HG03064 (cell line): ENCODE measurements around the gene TESK2.
A peak's percentile ranks its signal among the peaks of the same experiment; 100 is the strongest.
"Not testable (repeated sequence)": the region's sequence is repeated elsewhere in the genome, so short reads cannot be mapped to it uniquely, and the experiment has no call there.

Source experiments
- ATAC-seq: cut with Tn5 transposase; IDR thresholded peaks from one replicate; pipeline ENCODE4 v1.9.1; 2021; ENCODE audit warnings: low read depth; ENCODE audit not compliant: unreplicated experiment

Gene TESK2

DNA sequence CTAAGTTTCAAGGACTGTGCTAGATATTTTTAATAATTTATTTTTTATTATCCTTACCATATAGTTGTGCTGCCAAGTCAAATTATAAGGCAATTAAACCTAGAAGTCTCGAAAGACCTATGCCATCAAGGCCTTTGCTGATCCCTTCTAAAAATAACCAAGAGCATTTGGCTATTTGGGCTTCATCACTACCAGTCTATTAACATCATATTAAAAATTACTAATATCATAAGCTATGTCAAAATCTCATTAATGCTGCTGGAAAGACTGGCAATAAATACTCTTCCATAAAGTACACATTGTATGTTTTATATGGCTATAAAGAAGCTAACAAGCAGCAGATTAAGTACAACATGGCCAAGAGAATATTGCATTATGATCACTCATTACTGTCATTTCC is 107.8 kb downstream of the TESK2 start:
- ATAC-seq: no peak

DNA sequence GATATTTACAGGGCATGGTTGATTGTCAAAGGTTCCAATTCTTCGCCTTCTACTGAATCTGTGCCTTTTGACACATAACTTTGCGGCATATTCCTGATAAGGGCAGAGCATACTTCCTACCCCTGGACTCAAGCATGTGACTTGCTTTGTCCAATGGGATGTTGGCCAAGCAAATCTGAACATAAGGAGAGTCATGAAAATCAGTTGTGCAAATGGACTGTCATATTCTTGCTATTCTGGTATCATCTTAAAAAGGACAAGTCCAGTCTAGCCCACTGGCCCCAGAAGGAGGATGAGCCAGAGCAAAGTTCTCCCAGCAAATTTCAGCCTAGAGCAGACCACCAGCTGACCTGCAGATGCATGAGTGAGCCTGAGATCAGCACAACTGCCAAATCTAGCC is 109.7 kb downstream of the TESK2 start:
- ATAC-seq: no peak

DNA sequence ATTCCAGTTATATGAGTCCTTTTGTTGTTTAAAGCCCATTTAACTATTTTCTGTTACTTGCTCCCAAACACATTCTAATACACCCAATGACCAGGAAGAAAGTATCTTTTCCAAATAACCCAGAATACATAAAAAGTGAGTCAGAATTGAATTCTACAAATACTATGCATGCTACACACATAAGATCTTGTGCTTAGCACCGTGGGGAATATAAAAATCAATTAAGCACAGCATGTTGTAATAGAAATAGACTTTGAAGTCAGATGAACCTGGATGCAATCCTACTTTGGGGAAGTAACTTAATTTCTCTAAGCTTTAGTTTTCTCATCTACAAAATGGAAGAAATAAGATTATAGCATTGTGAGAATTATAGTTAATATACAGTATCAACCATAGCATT is 110.2 kb downstream of the TESK2 start:
- ATAC-seq: no peak

DNA sequence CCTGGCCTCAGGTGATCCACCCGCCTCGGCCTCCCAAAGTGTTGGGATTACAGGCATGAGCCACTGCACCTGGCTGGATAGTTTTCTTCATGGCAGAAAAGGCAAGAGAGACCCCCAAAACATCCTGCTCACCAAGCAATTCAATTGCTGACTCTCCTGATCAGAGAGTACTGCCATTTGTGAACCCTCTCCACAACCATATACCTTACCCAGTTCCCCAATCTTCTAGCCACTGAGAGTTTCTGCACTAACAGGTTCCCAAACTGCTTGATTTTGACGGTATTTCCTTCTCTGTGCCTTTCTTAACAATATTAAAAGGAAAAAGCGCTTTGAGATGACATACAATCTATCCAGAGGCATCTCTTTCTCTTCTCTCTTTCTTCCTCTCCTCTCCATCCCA is 110.8 kb downstream of the TESK2 start:
- no peak for ATAC-seq

DNA sequence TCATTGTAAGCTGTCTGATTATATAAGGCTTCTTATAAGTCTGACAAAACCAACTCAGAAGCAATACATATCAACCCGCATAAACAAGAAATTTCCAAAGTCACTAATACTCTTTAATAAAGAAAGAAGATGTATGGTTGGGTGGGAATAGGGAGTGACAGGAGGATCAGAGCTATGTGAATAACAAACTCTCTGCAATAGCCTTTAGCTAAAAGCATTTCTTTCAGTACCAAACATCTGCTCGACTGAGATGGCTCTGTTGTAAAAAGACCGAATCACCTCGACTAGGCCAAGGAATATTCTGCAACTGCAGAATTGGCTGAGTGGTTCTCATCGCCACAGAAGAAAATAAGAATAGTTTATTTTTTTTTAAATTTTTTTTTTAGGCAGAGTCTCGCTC is 111.4 kb downstream of the TESK2 start:
- ATAC-seq: no peak

DNA sequence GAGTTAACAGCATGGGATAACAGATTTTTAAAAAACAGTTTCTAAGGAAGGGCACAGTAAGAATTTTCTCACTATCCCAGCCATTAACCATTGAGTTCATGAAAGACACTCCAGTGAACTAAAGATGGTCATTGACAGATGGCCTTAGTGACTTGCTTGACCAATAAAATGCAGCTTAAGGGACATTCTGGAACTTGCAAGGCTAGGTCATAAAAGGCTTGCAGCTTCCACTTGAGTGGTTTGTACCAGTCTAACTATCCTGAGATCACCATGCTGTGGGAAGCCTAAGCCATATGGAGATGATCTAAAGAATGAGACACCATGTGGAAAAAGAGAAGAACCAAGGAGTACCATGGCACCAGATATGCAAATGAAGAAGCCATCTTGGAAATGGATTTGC is 112.8 kb downstream of the TESK2 start:
- ATAC-seq: no peak

DNA sequence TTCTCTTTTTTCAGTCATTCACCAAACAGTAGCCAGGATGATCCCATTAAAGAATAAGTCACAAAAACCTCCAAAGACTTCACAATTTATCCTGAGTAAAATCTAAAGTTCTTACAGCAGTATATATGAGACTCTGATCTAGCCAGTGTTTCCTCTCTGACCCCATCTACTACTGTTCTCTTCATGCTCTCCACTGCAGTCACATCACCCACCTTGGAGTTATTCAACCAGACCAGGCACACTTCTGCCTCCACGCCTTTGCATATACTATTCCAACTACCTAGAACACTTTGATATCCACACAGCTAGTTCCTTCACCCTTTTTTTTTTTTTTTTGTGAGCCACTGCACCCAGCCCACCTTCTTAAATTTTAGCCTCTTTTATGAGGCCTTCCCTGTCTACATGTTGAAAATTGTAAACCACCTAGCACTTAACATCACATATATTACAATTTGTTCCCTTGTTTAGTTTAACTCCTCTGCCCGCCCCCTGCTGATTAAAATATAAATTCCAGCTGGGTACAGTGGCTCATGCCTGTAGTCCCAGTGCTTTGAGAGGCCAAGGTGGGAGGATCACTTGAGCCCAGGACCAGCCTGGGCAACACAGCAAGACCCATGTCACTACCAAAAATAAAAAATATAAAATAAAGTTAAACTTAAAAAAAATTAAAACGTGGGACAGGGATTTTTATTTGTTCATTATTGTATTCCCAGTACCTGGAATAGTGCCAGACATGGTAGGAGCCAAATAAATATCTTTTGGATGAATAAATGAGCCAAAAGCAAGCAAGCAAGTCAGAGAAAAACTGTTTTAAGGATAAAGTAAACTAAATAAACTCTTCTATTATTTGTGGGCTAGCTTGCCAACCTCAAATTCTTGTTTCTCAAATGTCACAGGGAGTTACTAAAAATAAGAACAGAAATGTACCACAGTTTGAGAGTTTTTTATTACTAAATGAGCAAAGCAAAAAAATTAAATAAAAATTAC is 115.6 kb downstream of the TESK2 start:
- no peak for ATAC-seq

DNA sequence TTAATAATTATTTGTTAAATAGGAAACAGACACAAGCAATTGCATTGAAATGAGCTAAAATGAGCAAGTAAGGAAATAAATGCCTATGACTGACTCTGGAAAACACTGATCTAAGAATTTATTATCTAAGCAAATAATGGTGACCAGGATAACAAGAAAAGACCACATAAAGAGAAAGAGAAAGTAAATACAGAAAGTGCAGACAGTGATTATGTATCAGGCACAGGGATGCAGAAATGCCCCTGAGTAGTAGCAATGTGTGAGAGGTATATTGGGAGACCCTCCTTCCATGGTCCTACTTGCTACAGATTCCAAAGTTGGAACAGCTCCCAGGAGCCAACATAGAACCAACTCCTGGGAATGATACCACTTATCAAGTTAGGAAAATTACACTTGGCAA is 117.4 kb downstream of the TESK2 start:
- ATAC-seq: no peak

DNA sequence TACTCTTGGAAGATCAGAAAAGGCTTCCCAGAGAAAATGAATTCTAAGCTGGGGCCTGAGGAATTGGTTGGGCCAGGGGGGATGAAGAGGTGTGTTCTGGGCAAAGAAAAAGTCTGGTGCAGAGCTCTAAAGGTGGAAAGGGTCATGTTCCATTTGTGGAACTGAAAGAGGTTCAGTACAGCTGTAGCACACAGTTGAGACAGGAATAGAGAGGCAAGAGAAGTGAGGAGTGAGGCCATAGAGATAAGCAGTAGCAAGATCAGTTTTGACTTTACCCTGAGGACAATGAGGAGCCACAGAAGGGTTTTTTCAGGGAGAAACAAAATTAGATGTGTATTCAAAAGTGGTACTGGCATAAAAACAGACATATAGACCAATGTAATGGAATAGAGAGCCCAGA is 120.4 kb downstream of the TESK2 start:
- peak; percentile 65 for ATAC-seq

DNA sequence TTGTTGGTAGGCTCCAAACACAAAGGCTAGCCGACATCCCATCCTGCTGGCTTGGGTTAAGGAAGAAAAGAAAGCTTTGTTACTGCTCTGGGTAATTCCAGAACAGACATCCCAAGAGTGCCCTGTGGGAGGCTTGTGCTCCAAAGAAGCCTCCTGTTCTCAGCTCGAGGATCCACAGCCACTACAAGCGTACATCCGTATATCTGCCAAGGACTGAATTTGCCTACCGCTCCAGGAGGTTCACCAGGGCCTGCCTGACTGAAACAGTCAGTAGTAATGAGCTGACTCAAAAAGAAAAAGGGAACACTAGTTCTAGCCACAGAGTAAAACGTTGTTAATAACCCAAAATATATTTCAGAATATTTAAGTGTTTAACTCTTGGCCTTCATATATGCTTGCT is 125.9 kb downstream of the TESK2 start:
- ATAC-seq: no peak

DNA sequence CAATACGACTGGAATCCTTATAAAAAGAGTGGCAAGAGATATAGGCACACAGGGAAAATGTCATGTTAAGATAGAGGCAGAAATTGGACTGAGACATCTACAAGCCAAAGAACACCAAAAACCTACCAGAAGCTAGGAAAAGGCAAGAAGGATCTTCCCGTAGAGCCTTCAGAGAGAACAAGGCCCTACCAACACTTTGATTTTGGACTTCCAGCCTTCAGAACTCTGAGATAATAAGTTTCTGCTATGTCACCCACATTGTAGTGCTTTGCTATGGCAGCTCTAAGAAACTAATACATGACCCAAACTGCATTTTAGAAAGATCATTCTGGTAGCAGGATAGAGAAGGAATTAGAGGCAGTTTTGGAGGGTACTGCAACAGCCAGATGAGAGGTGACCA is 126.7 kb downstream of the TESK2 start:
- ATAC-seq: no peak

DNA sequence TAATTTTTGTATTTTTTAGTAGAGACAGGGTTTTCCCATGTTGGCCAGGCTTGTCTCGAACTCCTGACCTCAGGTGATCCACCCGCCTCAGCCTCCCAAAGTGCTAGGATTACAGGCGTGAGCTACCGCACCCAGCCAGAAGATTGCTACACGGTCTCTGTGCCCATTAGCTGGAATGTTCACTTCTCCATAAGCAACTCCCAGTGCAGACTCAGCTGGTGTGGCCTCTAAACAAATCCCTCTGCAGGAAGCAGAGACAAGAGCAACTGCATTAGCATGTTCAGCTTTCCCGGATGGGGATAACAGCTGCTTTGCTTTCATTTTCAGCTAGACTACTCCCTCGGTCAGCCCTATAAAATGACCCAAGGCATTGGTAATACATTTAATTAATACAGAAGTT is 130.0 kb downstream of the TESK2 start:
- ATAC-seq: not testable (repeated sequence)

DNA sequence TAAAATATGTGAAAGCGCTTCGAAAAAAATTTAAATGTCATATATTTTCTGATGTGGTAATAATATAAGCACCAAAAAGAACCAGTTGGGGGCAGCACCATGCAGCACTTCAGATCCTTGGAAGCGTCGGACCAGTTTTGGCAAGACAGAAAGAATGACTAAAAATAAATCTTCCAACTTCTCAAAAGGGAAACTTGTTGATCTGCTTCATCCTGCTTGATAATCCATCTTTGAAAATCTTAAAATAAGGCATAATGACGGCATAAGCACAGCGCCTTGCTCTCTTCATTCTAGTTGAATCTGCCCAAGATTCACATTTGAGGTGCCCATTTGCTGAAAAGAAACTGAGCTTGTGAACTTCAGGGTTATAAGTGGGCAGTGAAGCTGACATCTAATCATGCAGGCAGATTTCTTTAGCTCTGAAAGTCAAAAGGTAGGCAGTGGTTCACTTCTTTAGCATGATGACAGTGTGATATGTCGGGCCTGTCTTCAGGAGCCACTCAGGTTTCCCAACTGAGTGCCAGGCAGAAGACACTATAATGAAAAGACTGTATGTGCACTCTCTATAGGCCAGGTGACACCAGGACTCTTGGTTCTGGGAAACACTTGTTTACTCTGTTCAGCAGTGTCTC is 131.0 kb downstream of the TESK2 start:
- ATAC-seq: no peak

DNA sequence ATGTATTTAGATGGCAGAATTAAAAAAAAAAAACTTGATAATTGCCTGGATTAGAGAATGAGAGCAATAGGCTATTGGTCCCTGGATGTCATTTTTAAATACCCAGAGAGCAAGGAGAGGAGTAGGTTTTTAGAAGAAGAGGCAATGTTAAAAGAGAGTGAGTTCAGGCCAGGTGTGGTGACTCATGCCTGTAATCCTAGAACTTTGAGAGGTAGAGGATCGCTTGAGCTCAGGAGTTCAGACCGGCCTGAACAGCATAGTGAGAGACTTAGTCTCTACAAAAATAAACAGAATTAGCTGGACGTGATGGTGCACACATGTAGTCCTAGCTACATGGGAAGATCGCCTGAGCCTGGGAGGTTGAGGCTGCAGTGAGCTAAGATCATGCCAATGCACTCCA is 134.8 kb downstream of the TESK2 start:
- no peak for ATAC-seq

DNA sequence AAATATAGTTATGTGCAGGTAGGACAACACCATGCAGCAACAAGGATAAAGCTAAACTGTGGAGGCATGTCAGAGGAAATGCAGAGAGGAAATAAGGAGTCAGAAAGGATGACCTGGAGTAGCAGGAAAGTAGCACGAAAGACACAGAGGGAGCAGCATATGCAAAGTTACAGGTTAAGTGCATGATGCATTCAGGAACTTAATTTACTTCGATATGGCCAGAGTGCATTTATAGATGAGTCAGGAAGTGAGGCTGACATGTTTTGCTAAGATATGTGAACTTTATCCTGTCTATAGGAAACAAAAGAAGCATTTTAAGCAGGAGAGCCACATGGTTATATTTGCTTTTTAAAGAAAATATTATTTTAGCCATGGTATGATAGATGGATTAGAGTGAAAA is 135.3 kb downstream of the TESK2 start:
- ATAC-seq: no peak

DNA sequence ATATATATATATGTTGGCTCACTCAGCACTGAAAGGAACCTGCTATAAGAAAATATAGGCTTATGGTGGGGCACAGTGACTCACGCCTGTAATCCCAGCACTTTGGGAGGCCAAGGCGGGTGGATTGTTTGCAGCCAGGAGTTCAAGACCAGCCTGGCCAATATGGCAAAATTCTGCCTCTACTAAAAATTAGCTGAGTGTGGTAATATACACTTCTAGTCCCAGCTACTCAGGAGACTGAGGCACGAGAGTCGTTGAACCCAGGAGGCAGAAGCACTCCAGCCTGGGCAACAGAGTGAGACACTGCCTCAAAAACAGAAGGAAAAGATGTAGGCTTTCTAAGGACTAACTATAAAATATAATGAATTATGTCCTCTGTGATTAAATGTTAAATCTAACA is 136.1 kb downstream of the TESK2 start:
- ATAC-seq: no peak

DNA sequence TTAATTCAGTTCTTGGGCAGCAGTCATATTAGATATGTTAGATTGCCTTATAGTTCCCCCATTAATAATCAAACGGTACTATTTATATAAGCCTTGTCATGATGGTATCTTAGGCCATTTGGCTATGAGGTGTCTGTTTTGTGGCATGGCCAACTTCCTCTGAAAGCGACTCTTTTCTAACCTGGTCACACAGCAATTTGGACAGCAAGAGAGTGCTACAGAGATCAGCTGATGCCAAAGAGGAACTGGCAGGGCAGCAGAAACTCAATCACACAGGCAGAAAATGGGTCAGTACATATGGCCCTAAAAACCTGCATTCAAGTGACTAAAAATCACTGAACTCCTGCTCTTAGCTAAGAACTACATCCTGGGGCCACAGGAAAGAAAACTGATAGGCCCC is 137.3 kb downstream of the TESK2 start:
- ATAC-seq: no peak

DNA sequence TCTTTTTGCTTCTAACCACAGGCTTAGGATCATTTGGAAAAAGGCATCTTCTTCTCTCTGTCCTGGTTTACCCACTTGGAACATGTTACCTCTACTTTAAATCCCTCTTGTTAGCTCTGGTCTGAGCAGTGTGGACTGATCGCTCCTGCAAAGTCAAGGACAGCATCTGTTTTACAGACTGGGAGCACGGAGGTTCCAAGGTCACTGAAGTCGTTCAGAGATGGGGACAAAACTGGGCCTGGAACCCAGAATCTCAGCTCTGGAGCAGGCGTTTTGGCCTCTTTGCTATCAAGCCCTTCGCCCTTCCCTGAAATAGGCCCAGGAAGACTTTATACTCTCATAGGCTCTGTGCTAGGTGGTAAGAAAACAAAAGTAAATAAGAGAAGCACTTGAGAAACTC is 139.5 kb downstream of the TESK2 start:
- no peak for ATAC-seq

DNA sequence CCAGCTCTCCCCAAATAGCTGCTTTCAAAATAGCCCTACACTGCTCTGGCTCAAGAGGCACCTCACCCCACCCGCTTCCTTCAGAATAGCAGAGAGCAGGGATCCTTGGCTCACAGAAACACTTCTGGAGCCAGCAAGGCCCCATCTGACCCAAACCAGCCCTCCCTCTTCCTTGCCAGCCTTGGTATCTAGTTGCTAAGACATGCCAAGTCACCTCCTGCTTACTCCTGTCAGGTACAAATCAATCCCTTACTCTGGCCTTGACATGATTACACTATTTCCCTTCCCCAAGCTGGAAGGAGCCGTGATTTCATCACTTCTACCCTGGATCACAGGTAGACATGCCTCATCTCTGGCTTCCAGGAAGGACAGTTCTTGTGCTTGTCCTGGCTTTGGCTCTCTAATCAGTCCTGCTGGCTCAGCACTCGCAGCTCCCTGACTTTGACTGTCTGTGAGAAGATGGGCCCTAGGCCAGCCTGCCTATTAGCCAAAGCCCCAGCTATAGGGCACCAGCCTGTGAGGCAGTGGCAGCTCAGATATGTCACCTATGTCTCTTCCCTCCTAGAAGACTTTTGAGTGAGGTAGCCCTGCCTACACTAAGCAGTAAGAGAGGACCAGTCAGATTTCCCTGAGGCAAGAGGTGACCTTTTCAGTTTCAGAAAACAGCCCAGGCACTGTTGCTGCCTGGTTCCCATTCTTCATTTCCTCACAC is 141.8 kb downstream of the TESK2 start:
- ATAC-seq: no peak

DNA sequence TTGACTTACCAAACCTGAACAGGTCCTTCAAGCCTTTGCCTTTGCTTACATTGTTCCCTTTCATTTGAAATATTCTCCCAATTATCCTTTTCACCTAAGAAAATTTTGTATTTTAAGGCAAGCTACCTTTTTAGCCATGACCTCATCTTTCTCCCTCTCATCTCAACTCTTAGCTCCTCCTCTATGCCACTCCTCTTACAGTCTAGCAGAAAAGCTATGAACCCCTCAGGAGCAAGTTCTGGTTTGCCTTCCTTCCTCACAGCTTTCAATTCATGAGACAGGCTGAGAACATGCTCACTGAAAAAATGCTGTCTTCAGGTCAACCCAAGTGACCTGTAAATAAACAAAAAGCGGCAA is 142.4 kb downstream of the TESK2 start:
- ATAC-seq: no peak

DNA sequence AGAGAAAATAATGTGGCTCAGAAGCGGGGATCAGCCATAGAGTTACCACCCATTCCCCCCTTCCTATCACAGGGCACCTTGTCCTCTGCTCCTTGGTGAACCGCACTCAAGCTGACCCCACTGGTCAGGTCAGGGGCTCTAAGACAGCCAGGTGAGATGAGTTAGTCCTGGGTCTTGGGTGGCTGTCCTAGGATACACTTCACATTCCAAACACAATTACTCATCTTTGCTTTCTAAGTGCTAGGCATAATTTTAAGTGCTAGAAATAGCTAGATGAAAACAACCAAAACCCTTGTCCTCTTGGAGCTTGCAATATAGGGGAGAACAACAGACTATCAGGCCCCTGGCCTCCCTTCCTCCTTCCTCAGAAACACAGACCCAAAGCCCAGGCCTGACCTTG is 142.9 kb downstream of the TESK2 start:
- no peak for ATAC-seq

DNA sequence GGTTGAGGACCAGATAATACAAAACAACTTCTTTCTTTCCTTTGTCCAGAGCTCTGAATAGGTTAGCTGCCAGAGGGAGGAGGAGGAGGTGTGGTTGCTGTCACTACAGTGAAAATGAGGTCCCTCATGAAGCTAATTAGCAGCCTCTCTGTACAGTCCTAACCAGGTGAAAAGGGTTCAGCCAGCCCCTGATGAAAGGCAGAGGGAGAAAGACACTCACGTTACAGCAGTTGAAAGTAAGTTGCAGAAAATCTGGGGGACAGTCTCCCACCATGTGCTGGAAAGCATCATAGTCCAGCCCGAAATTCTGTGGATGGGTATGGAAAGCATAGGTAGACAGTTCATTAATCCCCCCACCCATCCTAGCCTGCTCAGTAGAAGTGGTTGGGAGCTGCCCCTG is 144.5 kb downstream of the TESK2 start:
- no peak for ATAC-seq
